B cell (primary cell): ENCODE data around the gene TMEM132D. TPM values are rescaled to one million over a fixed set of nuclear protein-coding genes. Genes with fewer than 3 reads are reported as not detected.

Experiments used
- ATAC-seq: fragments of 200-7000 bp; cut with Tn5 transposase; one replicate; pipeline ENCODE4 v1.10.0; 2021; ENCODE audit warnings: low read depth, mild to moderate bottlenecking, moderate number of reproducible peaks, moderate library complexity
- CTCF ChIA-PET: fragments of 350-600 bp; sonication (Branson Sonifier 250); formaldehyde crosslinking; loops from one replicate; lab custom pipeline; 2021; ENCODE audit warnings: antibody characterized with exemption, inconsistent platforms; lab: Charles Lee
- POLR2A ChIA-PET: fragments of 350-600 bp; sonication (Branson Sonifier 250); formaldehyde crosslinking; loops from one replicate; lab custom pipeline; 2021; ENCODE audit warnings: antibody characterized with exemption; lab: Charles Lee
- DNase-seq: peaks from one replicate; pipeline ENCODE4 v3.0.0; 2013
- H2AFZ ChIP-seq: 2 replicates; pipeline ENCODE4 v1.6.1; 2012; ENCODE audit warnings: mild to moderate bottlenecking, low read depth, low read length; ENCODE audit not compliant: insufficient read depth, poor library complexity, severe bottlenecking
- H3K27ac ChIP-seq, 2 donors: 1 replicate in 1 of 2; 2 replicates in 1 of 2; pipeline ENCODE4 v1.5.1; 2012 to 2013; ENCODE audit warnings: low read length in 2 of 2, mild to moderate bottlenecking in 2 of 2, moderate library complexity in 1 of 2
- H3K27me3 ChIP-seq, 4 experiments: fragments of 200-600 bp in 1 of 4; sonication (generic) in 1 of 4; replicated peaks in 1 of 4; 1 replicate in 2 of 4; 2 replicates in 2 of 4; pipeline versions ENCODE4 v1.6.1 to v1.7.0; 2013 to 2016; ENCODE audit warnings: low read length in 3 of 4, mild to moderate bottlenecking in 2 of 4, mixed read lengths in 1 of 4, moderate library complexity in 1 of 4; ENCODE audit not compliant: insufficient read depth in 4 of 4, control insufficient read depth in 3 of 4; ENCODE audit errors: control extremely low read depth in 1 of 4
- H3K36me3 ChIP-seq, 2 experiments: replicated peaks in 1 of 2; 1 replicate in 1 of 2; 2 replicates in 1 of 2; pipeline versions ENCODE4 v1.6.1 to v1.7.1; 2013; ENCODE audit warnings: low read length in 1 of 2; ENCODE audit not compliant: insufficient read depth in 2 of 2, control insufficient read depth in 1 of 2; ENCODE audit errors: control extremely low read depth in 1 of 2, extremely low read depth in 1 of 2
- H3K4me1 ChIP-seq, 2 donors: fragments of 200-600 bp in 1 of 2; sonication (generic) in 1 of 2; 1 replicate in 1 of 2; 2 replicates in 1 of 2; pipeline versions ENCODE4 v1.5.1 to v1.6.1; 2013 to 2017; ENCODE audit warnings: low read length in 2 of 2; ENCODE audit not compliant: control insufficient read depth in 2 of 2, insufficient read depth in 2 of 2
- H3K4me2 ChIP-seq: replicated peaks from 2 replicates; pipeline ENCODE3; 2012; ENCODE audit warnings: mild to moderate bottlenecking, low read depth, low read length; ENCODE audit not compliant: poor library complexity, severe bottlenecking
- H3K4me3 ChIP-seq, 5 experiments: fragments of 200-600 bp in 1 of 5; sonication (generic) in 1 of 5; 1 replicate in 3 of 5; 2 replicates in 2 of 5; pipeline versions ENCODE4 v1.5.1 to v1.7.0; 2011 to 2016; ENCODE audit warnings: low read length in 4 of 5, mild to moderate bottlenecking in 4 of 5, low read depth in 2 of 5, control low read depth in 1 of 5, moderate library complexity in 1 of 5; ENCODE audit not compliant: insufficient read depth in 1 of 5; ENCODE audit errors: control extremely low read depth in 1 of 5, extremely low read depth in 1 of 5
- H3K79me2 ChIP-seq: fragments of 200-600 bp; sonication (generic); one replicate; pipeline ENCODE4 v1.6.0; 2016; ENCODE audit warnings: low read length; ENCODE audit not compliant: control insufficient read depth, insufficient read depth
- H3K9ac ChIP-seq: fragments of 200-600 bp; sonication (generic); 2 replicates; pipeline ENCODE4 v1.6.1; 2017; ENCODE audit warnings: mild to moderate bottlenecking, low read length, moderate library complexity
- H3K9me3 ChIP-seq, 3 donors: one replicate each; pipeline versions ENCODE4 v1.6.1 to v1.7.1; 2013; ENCODE audit warnings: low read length in 2 of 3; ENCODE audit not compliant: control insufficient read depth in 2 of 3, insufficient read depth in 1 of 3; ENCODE audit errors: control extremely low read depth in 1 of 3
- H4K20me1 ChIP-seq: 2 replicates; pipeline ENCODE4 v1.6.0; 2012; ENCODE audit warnings: mild to moderate bottlenecking, low read length; ENCODE audit not compliant: insufficient read depth, control insufficient read depth, poor library complexity, severe bottlenecking
- H3K27ac Mint-ChIP-seq: one replicate; pipeline ENCODE4 v1.8.0; 2021; ENCODE audit warnings: mixed read lengths
- H3K27me3 Mint-ChIP-seq: one replicate; pipeline ENCODE4 v1.8.0; 2021; ENCODE audit warnings: mixed read lengths
- H3K4me1 Mint-ChIP-seq: one replicate; pipeline ENCODE4 v1.8.0; 2021; ENCODE audit warnings: mixed read lengths
- H3K4me3 Mint-ChIP-seq: one replicate; pipeline ENCODE4 v1.8.0; 2021; ENCODE audit warnings: mixed read lengths
- H3K9me3 Mint-ChIP-seq: one replicate; pipeline ENCODE4 v1.8.0; 2022; ENCODE audit warnings: mixed read lengths; ENCODE audit not compliant: insufficient read depth
- CTCF ChIP-seq: fragments of 200-600 bp; IDR thresholded peaks from one replicate; pipeline ENCODE4 v1.8.0; 2022; ENCODE audit warnings: antibody characterized with exemption, mild to moderate bottlenecking
- EZH2 ChIP-seq: IDR thresholded peaks from 2 replicates; pipeline ENCODE4 v1.6.1; 2012; ENCODE audit warnings: borderline replicate concordance, low read depth, mild to moderate bottlenecking, moderate library complexity, low read length; ENCODE audit not compliant: insufficient read depth, poor library complexity, severe bottlenecking
- WGBS: methylation state at CpG from one replicate; pipeline ENCODE4 v1.1.5; 2013; ENCODE audit warnings: missing lambda C conversion rate; ENCODE audit not compliant: insufficient coverage; 5-methylcytosine and 5-hydroxymethylcytosine counted together
- intact Hi-C: fragments of 100-400 bp; cut with micrococcal nuclease; formaldehyde crosslinking; loops from one replicate; pipeline ENCODE4 v1.10.0; 2022
- polyA plus RNA-seq: library from polyadenylated mRNA; depleted of rRNA; stranded (reverse); fragments of >200 nt; gene quantifications from 2 replicates; pipeline ENCODE4 v1.2.3, GENCODE V29; 2012
- total RNA-seq, 2 donors: library from RNA; stranded (reverse); fragments of 120-200 nt in 1 of 2; gene quantifications; 1 replicate in 1 of 2; 2 replicates in 1 of 2; pipeline versions ENCODE4 v1.2.3 to v1.2.4, GENCODE V29; 2013 to 2022

The TMEM132D gene
- total and polyA plus RNA-seq, 2 donors (not counting 1 experiment from before 2014, with no cell fraction given), result not detected

- ChIA-PET POLR2A (no interaction called here), CTCF (no interaction called here)
- H3K4me1 Mint-ChIP-seq, result no peaks in the 10 kb centered on the region
- no peaks in the 10 kb centered on the region for H3K27me3 Mint-ChIP-seq
- ATAC-seq (no peak), DNase-seq (no peak)
- no peak overlapping the region for H3K9ac ChIP-seq
- H3K27me3 ChIP-seq, result no peaks in the 10 kb centered on the region
- TF ChIP-seq EZH2 (no peak), CTCF (no peak)
- H3K9me3 Mint-ChIP-seq, result peaks cover 3% of the 10 kb centered on the region
- no peak overlapping the region for H3K27ac Mint-ChIP-seq
- no peaks in the 10 kb centered on the region for H3K79me2 ChIP-seq
- H3K4me2 ChIP-seq, result no peak overlapping the region
- no peak overlapping the region for H3K27ac ChIP-seq
- no peak overlapping the region for H2AFZ ChIP-seq
- no peak overlapping the region for H3K4me3 ChIP-seq
- no peaks in the 10 kb centered on the region for H4K20me1 ChIP-seq
- H3K4me1 ChIP-seq, result no peaks in the 10 kb centered on the region
- no CpG with 5 or more reads among the region's 2 CpGs for WGBS
- intact Hi-C loops, result no loop called here
- H3K4me3 Mint-ChIP-seq, result no peak overlapping the region
- no peaks in the 10 kb centered on the region for H3K36me3 ChIP-seq
- peaks cover 0 to 3% (median 0%) of the 10 kb centered on the region in 3 donors for H3K9me3 ChIP-seq
Observed at GRCh38 chr12:129605666-129606065, 298.2 kb downstream of the TMEM132D start.

GRCh38 chr12:129604506-129604905 lies 299.3 kb downstream of the TMEM132D start:
- Histone ChIP-seq H3K27ac (no peak overlapping the region), H2AFZ (no peak overlapping the region), H3K4me1 (no peaks in the 10 kb centered on the region), H3K4me3 (no peak overlapping the region), H3K79me2 (no peaks in the 10 kb centered on the region), H3K4me2 (no peak overlapping the region), H3K36me3 (no peaks in the 10 kb centered on the region), H3K9ac (no peak overlapping the region), H4K20me1 (no peaks in the 10 kb centered on the region), H3K27me3 (no peaks in the 10 kb centered on the region), H3K9me3 (peaks cover 0 to 1% (median 0%) of the 10 kb centered on the region in 3 donors)
- intact Hi-C loops, result no loop called here
- POLR2A ChIA-PET, result no interaction called here
- no CpG with 5 or more reads among the region's 4 CpGs for WGBS
- CTCF ChIA-PET, result no interaction called here
- ATAC-seq, result no peak
- DNase-seq, result no peak
- no peaks in the 10 kb centered on the region for H3K4me1 Mint-ChIP-seq
- no peak overlapping the region for H3K27ac Mint-ChIP-seq
- H3K27me3 Mint-ChIP-seq, result no peaks in the 10 kb centered on the region
- TF ChIP-seq CTCF (no peak), EZH2 (no peak)
- peaks cover 3% of the 10 kb centered on the region for H3K9me3 Mint-ChIP-seq
- no peak overlapping the region for H3K4me3 Mint-ChIP-seq
